Mucosa of gallbladder (tissue), 1 donor: ENCODE results near the gene HSBP1. TPM values are rescaled to one million over a fixed set of nuclear protein-coding genes. Genes with fewer than 3 reads are reported as not detected.

Experiments
- DNase-seq: peaks from one replicate; pipeline ENCODE4 v3.0.0-alpha.2; 2020; ENCODE audit warnings: low spot score
- total RNA-seq: library from RNA; stranded (reverse); gene quantifications from one replicate; pipeline ENCODE4 v1.2.1, GENCODE V29; 2021
- donor health status: DM: no; HTN: no; CAD: no.

Gene HSBP1
- total RNA-seq, 1 donor from 2014 or later = 104 TPM

GRCh38 chr16:83839561-83839960 is 31.8 kb downstream of the HSBP1 start:
- no peak for DNase-seq

DNA sequence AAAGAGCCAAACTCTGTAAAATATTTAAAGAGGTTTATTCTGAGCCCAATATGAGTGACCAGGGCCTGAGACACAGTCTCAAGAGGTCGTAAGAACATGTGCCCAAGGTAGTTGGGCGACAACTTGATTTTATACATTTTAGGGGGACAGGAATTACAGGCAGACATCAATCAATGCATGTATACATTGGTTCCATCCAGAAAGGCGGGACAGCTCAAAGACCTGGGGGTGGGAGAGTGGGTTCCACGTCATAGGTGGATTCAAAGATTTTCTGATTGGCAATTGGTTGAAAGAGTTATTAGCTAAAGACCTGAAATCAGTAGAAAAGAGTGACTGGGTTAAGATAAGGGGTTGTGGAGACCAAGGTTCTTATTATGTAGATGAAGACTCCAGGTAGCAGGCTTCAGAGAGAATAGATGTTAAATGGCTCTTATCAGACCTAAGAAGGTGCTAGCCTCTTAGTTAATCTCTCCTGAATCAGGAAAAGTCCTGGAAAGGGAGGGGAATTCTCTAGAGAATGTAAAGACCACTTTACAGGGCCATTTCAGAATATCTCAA is 32.4 kb downstream of the HSBP1 start:
- no peak for DNase-seq

DNA sequence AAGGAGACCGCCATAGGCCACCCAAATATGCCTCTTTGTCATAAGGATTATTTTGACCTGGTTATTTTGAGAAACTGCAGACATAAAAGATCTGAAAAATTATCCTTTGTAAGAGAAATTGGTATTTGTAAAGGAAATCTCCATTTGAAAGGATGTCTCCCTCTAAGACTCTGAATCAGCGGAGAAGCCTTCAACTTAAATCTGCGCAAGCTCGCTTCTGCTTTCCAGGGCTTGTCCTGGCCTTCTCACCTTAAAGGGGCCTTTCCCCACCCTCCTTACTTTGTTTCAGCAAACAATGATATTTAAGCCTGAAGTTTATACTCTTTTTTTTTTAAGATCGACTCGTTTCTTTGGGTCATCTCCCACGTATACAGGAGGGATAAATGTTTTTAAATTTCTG is 34.5 kb downstream of the HSBP1 start:
- no peak for DNase-seq

- no peak for DNase-seq
Observed at GRCh38 chr16:83842756-83843507, 35.2 kb downstream of the HSBP1 start.

DNA sequence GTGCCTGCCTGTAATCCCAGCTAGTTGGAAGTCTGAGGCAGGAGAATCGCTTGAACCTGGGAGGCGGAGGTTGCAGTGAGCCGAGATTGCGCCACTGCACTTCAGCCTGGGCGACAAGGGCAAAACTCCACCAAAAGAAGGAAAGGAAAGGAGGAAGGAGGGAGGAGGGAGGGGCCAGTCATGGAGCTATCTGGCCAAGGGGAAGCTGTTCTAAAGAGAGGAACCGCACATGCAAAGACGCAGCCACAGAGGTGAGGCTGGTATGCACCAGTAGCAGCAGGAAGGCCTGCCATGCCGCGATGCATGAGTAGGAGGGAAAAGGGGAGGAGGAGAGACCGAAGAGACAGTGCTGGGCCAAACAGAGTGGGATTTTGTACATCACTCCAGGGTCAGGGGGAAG is 35.9 kb downstream of the HSBP1 start:
- DNase-seq = no peak

DNA sequence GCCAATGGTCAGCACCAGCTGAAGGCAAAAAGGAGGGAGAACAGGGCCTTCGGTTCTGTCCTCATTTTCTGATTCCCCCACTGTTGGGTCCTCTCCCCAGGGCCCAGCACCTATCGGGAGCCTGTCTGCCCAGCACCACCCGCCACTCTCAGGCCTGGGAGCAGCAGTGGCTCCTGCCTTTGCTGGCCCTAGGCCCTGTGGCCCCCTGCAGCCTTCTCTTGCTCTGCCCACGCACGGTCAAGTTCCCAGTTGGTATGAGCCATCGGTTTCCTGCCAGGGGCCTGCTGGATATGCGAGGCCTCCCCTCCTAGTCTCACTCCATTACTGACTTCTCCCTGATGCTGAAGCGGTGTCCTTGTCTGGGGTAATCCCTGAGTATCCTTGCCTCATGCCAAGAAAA is 37.5 kb downstream of the HSBP1 start:
- DNase-seq = no peak

DNA sequence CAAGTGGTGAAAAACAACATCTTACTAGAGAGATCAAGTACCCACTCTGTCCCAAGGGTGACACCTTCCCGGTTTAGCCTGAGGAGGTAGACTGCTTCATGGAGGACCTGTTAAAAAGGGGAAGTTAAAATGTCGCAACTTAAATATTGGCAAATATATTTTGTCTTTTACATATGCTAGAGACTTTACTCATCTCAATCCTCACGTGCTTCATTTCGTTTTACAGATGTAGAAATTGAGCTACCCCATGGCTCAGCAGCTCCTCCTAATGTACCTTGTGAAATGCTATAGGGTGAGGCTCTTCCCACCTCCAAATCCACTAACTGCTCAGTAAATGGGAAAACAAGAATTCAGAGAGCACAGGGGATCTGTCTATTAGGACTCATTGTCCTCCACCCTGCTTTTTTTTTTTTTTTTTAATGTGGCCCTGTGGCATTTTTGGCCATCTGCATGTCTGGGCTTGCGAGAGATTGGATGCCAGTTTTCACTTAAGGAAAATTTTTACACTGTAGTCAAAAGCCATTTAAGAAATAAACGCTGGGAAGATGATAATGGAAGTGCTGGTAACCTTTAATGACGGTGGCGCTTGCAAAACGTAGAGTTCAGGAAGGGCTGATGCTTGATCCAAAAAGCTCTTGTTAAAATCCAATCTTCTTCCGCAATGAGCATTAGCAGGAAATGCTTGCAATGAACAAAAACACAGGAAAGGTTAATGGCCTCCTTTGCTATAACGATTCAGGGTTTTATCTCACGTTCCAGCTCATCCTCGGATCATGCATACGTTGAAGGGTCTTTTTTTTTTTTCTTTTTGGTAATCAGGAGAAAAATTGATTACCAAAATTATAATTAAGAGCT is 39.8 kb downstream of the HSBP1 start:
- no peak for DNase-seq

DNA sequence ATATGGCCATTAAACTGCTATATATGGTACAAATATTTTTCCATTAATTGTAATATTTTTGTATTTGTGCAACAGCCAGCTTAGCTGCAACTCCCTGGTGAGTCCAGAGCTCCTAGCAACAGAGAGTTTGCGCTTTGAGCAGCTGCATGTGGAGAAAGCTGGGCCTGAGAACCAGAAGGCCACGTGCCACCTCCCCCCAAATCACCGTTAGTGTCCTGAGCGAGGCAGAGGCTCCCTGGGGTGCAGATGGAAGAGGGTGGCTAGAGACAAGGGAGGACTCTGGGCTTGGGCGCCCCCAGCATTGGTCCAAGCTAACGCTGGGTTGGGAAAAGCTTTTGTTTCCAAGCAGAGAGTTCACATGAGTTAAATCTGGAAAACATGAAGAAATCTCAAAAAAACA is 41.6 kb downstream of the HSBP1 start:
- no peak for DNase-seq

DNA sequence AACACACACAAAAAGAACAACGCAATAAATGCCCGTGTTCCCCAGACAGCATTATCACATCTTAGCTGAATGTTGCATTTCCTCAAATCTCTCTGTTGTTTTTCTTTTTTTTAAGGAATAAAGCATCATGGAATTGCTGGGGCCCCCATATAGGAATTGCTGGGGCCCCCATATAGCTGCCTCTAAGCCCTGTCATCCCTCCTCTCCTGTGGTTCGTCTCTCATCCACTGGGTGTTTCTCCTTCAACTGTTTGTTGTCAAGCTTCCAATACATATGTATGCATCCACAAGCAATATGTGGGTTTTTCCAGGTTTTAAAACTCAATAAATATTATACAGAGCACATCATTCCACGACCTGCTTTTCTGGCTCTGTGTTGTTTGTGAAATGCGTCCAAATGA is 43.2 kb downstream of the HSBP1 start:
- no peak for DNase-seq

DNA sequence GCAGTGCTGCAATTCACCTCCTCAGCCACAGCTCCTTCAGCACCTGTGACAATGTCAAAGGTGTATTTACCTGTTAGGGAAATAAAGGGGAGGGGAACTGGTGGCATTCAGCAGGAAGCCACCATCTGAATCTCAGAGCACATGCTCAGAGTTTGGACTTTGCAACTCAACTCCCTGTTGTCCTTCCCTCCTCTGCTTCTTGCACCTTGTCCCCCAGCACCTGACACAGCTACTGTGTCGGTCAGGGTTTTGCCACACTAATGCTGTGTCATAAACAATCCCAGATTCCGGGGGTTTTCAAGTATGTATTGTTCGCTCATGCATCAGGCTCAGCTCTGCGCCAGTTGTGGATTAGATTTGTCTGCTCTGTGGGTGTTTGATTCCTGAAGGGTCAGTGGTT is 43.7 kb downstream of the HSBP1 start:
- peak; percentile 9 for DNase-seq

- DNase-seq = no peak
Observed at GRCh38 chr16:83852774-83853173, 45.0 kb downstream of the HSBP1 start.

DNA sequence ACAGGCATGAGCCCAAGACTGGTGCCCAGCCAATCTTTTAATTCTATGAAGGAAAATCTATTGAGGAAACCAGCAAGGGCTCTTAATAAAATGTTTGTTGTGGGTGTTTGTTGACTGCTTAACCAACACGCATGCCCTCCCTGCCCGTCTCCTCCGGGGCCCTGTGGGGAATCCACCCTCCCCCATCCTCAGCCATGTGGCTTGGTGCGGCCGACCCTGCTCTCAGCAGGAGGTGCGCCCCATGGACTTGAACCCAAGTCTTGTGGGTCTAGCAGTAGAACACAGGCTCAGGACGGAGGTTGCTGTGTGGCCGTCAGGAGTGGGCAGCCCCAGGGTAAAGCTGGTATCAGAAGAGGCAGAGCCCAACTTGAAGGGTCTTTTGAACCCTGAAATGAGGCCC is 46.1 kb downstream of the HSBP1 start:
- no peak for DNase-seq

DNA sequence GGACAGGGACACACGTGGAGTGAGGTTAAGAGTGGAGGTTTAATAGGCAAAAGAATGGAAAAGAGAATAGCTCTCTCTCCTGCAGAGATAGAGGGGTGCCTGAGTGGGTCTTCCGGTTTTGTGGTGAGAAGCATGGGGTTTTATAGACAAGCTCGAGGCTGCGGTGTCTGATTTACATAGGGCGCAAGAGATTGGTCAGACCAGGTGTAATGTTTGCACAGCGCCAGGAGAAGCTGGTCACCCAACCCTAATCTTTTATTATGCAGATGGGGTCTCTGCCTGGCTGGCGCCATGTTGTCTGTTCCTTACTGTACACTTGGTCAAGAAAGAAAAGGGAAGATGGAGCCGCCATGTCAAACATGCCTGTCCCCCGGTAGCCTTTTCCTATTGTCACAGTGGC is 46.6 kb downstream of the HSBP1 start:
- no peak for DNase-seq

- no peak for DNase-seq
Observed at GRCh38 chr16:83856792-83857191, 49.0 kb downstream of the HSBP1 start.

DNA sequence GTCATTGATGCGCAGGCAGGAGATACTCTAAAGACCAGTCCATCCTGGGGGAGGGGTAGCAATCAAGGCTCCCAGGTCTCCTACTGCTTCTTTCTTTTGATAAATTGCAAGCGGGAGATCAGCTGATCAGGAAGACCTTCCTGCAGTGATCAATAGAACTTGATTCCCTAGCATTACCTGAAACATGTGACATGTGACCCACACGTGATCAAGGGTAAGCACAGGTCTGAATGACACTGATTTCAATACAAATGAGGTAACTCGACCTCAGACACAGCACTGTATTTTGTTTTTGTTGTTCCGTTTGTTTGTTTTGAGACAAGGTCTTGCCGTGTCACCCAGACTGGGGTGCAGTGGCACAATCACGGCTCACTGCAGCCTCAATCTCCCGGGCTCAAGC is 51.5 kb downstream of the HSBP1 start:
- no peak for DNase-seq

GRCh38 chr16:83862661-83863060 is 54.9 kb downstream of the HSBP1 start:
- no peak for DNase-seq

GRCh38 chr16:83863682-83864081 is 55.9 kb downstream of the HSBP1 start:
- DNase-seq = no peak

Other genes with a start within 250 kb of the HSBP1 start
- gene MLYCD, start 91.1 kb downstream of the HSBP1 start, total RNA-seq = 11.6 TPM
- gene OSGIN1, start 145.3 kb downstream of the HSBP1 start, total RNA-seq = 22.4 TPM
- 0.29 TPM for gene NECAB2, start 160.3 kb downstream of the HSBP1 start, total RNA-seq
- not detected for gene SLC38A8, start 234.8 kb downstream of the HSBP1 start, total RNA-seq